ENCODE results near the gene PARP15.
A peak's percentile ranks its signal among the peaks of the same experiment; 100 is the strongest.
"Not testable (repeated sequence)": the region's sequence is repeated elsewhere in the genome, so short reads cannot be mapped to it uniquely, and the experiment has no call there.

Gene PARP15

DNA sequence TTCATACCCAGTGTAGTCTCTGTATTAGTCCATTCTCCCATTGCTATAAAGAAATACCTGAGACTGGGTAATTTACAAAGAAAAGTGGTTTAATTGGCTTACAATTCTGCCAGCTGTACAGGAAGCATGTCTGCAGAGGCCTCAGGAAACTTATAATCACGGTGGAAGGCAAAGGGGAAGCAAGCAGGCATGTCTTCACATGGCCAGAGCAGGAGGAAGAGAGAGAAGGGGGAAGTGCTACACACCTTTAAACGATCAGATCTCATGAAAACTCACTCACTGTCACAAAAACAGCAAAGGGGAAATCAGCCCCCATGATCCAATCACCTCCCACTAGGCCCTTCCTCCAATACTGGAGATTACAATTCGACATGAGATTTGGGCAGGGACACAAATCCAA, 96.9 kb downstream of the PARP15 start:
- DNase-seq: no peak

DNA sequence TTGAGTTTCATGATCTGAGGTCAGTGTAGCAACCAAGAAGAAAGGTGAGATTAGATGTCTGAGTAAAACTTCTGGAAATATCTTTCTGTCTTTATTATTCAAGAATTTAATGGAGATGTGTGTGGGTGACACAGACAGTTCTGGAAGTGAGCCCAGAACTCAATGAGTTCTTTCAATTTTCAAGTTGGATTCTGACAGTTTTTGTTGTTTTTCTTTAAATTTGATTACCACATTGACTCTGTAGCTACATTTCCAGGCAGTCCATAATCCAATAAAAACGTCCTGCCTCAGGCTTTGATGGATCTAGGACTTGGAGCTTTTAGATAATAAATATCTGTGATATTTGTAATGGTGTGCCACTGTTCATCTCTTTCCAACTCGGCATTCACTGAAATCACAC, 99.3 kb downstream of the PARP15 start:
- DNase-seq: no peak

DNA sequence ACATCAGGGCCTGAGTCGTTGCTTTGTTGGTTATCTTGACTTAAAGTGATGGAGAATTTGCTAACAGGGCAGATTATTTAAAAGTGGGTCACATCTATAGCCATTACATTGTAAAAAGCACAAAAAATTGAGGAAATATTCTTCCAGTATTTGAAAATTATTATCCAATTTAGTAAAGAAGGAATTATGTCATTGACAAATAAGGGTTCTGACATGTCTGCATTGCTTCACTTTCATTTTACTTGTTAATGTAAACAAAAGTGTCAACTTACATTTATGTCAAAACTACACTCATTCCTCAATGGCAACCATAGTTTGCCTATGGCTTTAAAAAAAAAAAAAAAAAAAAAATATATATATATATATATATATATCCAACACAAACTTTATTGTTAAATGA, 99.8 kb downstream of the PARP15 start:
- no peak for DNase-seq

DNA sequence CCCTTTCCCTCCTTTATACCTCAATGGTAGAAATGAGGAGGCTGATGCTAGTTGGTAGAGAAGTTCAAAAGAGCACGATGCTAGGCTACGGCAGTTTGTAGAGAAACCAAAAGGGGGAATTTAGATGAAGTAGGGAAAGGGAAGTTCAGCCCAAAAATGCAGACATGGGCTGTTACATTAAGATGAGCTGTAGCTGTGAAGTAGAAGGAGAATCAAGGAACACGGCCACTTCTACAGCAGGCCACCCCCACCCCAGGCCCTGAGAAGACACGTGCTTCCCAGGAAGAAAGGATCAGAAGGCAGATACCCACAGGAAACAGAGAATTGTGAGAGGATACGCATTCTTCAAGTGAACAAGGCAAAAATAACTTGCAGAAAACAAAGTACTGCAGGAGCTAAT, 101.1 kb downstream of the PARP15 start:
- DNase-seq: no peak

DNA sequence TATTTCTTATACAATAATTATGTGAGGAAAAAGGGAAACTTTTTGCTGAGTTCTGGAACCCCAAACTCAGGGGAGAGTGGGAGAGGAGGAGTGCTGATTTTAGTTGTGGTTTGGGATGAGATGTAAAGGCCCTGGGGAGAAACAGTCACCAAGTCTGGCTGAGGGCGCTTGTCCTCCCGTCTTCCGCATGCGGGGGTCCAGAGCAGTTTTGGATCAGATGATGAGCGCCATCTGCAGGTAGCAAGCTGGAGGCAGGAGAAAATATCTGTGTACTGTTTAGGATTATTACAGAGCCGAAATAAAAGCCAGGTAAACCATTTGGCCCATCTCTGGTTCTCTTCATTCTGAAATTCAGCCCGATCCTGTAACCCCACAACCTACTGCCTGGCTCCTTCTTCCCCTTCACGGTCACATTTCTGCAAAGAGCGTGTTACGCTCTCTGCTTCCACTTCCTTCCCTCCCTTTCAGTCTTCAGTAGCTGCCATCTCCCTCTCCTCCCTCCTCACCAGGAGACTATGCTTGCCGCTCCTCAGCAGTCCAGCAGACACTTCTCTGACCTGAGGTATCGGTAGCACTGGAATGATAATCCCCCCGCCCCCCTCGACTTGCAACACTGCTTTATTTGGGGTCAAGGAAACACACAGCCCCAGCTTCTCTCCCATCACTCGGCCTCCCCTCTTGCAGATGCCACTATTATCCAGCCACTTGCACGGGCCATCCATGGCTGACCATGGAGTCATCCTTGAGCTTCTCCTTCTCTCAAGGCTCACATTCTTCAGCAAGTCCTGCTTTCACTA, 101.8 kb downstream of the PARP15 start:
- peak; percentile 77 for DNase-seq

DNA sequence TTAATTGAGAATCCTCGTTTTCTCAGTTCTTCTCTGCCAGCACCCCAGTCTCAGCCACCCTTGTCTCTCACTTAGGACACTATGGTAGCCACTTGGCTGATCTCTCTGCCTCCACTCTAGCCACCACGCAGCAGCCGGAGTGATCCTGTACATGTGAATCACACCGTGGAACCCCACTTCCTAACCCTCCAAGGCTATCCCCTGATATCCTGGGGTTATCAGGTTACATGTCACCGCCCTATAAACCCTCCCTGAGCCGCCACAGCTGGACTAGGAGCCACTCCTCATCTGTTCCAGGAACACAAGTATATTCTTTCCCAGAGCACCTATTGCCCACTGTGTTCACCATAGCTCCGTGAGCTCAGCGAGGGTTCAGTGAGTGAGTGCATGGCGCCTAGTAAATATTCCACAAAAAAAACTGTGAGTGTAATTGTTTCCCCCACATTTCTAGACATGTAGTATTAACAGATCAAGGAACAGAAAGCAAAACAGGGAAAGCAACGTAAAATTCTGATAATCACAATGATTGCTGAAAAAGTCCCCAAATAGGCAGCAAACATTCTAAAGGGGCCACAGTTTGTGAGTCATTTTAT, 102.5 kb downstream of the PARP15 start:
- peak; percentile 23 for DNase-seq

DNA sequence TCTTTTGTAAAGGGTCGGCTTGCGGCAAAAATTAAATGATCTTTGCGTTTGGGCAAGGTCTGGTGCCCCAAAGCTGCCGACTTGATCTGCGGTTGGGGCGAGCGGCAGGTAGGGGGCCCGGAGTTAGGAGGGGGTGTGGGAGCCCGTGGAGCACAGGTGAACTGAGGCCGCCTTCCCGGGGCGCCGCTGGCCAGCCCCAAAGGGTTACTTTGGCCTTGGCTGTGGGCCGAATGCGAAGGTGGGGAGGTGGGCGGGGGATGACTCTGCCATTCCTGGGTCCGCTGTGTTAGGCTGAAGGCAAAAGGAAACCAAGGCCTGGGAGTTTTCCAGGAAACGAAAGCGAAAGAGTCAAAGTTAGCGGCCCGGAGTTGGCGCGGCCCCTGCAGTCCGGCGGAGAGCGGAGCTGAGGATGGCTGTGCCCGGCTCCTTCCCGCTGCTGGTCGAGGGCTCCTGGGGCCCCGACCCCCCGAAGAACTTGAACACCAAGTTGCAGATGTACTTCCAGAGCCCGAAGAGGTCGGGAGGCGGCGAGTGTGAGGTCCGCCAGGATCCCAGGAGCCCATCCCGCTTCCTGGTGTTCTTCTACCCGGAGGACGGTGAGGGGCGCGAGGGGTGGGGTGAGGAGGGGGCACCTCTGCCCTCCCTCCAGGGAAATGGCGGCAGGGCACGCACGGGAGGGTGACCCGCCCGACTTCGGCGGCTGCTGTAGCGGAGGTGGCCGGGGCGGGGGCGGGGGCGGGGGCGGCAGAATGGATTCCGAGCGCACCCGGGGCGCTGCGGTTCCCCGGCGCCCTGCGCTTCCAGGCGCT, 103.2 kb downstream of the PARP15 start, which contains the start of gene PARP14:
Gene PARP14, plus strand, starts transcription at position 365 of the 809 bp plus-strand sequence. Its CDS starts 45 bp downstream, at position 410.
- peak; percentile 79 for DNase-seq

DNA sequence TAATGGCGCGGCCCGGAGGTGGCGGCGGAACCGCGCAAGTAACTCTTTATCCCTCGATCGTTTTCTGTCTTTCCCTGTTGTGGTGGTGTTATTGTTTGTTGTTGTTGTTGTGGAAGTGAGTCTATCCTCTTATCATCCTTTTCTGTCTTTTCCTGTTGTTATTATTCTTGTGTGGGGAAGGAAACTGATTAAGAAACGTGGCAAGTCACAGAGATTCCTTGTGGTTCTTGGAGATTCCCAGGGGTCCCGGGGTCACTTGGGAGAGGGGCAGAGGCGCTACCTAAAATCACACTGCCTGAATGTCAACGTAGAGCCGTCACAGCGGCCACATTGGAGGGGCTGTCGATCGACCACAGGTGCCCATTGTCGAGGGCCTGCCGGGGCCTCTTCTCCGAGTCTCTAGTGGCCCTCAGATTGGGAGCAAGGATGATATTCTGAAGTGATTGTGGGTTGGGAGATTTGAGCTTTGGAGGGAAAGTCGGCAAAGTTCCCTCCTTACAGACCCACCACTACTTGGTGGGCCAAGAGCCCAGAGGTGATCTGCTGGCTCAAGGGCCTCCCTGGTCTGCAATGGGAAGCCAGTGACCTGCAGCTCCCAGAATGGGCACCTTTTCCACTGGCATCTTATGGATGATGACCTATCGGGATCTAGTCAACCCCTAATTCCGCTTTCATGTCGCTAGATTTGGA, 104.0 kb downstream of the PARP15 start:
- peak; percentile 22 for DNase-seq

DNA sequence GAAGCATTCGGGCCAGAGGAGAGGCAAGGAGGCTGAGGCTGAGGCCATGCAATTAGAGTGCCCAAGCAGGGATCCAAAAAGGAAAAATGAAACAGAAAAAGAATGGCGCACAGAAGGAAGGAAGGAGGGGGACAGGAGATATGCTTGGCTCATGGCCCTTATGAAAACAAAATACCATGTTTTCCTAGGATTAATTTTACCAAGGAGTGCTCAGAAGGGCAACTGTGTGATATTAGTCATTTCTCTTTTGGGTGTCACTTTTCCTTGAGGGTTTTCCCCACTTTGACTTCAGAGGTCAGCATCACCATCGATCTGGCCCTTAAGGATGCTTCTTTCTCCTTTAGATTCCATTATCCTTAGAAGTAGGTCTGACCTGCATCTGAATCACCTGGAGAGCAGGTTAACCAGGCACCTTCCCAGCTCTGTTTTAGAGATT, 104.5 kb downstream of the PARP15 start:
- no peak for DNase-seq

DNA sequence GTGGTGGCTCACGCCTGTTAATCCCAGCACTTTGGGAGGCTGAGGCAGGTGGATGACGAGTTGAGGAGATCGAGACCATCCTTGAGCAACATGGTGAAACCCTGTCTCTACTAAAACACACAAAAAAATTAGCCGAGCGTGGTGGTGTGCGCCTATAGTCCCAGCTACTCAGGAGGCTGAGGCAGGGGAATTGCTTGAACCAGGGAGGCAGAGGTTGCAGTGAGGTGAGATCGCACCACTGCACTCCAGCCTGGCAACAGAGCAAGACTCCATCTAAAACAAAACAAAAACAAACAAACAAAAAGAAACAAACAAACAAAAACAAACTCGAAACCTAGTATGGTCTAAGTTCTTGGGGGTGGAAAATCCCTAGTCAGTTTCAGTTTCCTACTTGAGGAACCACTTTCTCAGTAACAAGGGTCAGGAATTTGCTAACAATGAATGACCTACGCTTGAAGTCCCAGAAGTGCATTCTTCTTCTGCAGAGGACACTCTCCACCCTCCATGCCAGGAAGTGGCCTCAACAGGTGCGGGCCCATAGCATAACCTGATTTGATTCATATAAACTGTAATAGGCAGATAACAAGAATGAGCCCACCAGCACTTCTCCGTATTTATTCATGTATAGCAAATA, 105.4 kb downstream of the PARP15 start:
- not testable (repeated sequence) for DNase-seq

DNA sequence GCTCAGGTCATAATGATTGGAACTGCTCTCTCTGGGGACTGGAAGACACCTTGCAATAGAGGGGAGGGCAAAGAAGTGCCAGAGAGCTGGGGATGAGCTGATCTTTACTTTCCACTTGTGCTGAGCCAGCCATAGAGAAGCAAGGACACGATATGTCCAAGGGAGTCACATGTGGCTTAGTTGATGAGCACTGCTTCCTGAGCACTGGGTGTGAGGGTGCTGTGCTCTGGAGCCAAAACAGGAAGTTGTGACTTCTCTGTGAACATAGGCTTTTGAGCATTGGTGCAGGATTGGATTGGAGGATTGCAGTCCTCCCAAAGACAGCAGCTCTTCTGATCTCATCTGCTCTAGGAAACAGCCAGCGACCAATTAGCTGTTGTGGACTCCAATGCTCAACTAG, 109.8 kb downstream of the PARP15 start:
- no peak for DNase-seq

All from right hindlimb (tissue), 1 donor.